Cortex of kidney (tissue), 1 donor: ENCODE measurements around the gene OR2Y1.
"Not testable (repeated sequence)": the region's sequence is repeated elsewhere in the genome, so short reads cannot be mapped to it uniquely, and the experiment has no call there.

ENCODE experiments used
- DNase-seq: peaks from one replicate; lab custom pipeline; 2025; lab: John Stamatoyannopoulos, UW

Gene OR2Y1

DNA sequence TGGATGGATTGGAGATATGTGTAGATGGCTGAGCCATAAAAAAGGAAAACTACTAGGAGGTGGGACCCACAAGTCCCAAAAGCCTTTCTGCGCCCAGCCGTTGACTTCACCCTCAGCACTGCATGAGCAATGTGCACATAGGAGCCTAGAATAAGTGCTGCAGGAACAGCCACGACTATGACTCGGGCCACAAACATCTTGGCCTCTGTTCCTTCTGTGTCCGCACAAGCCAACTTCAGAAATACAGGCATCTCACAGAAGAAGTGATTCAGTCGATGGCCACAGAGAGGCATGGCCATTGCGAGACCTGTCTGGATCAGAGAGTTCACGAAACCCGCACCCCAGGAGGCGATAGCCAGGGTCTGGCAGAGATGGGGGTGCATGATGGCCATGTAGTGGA, 587 bp downstream of the OR2Y1 start:
- DNase-seq: no peak

DNA sequence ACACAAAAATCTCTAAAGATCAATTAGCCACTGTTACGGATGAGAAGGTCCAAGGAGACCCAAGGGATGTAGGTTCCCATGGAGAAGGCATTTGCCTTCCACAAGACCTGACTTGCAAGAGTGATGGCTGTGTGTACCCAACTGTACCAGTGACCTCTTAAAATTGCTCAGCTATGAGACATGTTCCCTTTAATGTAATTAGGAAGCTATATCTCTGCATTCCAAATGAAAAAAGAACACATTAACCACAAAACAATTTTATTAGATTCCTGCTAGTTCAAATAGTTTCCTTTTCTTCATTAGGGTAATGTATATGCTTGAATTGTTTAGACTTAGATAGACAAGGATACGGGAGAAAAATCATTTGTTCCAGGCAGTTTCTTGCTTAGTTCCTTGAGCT, 3.3 kb downstream of the OR2Y1 start:
- DNase-seq: no peak

DNA sequence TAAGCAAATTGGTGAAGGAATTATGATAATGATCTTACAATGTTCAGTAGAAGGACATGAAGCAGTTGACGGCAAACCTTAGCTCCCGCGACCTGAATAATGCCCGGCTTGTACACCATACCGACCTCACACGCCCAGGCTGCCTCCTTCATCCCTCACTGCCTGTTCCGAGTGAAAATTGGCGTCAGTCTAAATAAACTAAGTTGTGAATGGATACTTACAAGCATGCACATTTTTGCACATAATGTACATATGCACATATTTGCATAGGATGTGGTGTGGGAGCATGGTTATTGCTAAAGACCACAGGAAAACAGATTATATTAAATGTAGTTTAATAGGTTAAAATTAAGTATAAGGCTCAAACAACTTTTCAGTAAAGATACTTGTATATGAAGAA, 14.9 kb downstream of the OR2Y1 start:
- DNase-seq: no peak

DNA sequence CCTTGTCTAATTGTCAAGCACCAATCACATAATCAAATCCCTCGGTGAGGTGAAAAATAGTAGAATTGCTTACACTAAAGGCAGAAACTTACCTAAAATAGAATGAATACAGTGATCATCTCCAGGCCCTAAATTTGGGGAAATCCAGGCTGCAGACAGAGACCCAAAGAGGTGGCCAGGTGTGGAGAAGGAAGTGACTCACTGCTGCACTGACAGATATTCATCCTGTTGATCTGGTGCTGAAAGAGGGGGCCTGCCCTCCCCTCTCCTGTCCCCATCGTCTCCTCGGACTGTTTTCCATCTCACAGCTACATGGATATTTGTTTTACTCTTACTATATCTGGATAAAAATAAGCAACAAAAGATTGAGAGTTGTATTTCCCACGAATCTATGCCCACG, 15.9 kb downstream of the OR2Y1 start:
- no peak for DNase-seq

DNA sequence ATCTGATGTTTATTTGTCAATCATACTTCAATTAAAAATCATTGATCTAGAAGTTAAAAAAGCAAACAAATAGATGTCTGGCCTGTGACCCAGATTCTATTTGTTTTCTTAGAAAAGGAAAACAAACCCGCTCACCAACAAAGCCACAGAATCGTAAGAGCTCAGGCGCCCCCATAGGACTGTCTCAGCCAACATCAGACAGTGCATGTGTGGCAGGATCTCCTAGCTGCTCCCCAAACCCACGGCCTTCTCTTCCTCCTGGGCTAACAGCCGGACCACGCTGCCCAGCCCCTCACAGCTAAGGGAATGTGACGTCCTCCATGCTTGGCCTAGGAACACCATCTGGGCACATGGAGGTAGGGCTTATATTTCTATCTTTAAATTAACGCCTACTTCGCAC, 19.4 kb downstream of the OR2Y1 start:
- no peak for DNase-seq

GRCh38 chr5:180719781-180720180, 20.1 kb downstream of the OR2Y1 start:
- DNase-seq: no peak

- DNase-seq: no peak
Observed at GRCh38 chr5:180718810-180719453, 20.9 kb downstream of the OR2Y1 start.

GRCh38 chr5:180717989-180718388, 21.9 kb downstream of the OR2Y1 start:
- DNase-seq: no peak

- DNase-seq: no peak
Observed at GRCh38 chr5:180704362-180704761, 35.5 kb downstream of the OR2Y1 start.

- DNase-seq: no peak
Observed at GRCh38 chr5:180703912-180704311, 35.9 kb downstream of the OR2Y1 start.

DNA sequence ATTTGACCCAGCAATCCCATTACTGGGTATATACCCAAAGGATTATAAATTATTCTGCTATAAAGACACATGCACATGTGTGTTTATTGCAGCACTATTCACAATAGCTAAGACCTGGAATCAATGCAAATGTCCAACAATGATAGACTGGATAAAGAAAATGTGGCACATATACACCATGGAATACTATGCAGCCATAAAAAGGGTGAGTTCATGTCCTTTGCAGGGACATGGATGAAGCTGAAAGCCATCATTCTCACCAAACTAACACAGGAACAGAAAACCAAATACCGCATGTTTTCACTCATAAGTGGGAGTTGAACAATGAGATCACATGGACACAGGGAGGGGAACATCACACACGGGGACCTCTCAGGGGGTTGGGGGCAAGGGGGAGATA, 36.5 kb downstream of the OR2Y1 start:
- not testable (repeated sequence) for DNase-seq

DNA sequence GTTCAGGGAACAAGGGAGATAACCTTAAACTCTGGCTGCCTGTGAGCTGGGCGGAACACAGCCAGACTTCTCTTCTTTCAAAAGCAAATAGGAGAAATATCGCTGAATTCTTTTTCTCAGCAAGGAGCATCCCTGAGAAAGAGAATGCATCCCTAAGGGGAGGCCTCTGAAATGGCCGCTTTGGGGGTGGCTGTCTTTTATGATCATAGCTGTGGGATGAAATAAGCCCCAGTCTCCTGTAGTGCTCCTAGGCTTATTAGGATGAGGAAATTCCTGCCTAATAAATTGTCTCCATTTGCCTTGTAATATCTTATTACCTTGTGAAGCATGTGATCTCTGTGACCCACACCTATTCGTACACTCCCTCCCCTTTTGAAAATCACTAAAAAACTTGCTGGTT, 39.4 kb downstream of the OR2Y1 start:
- not testable (repeated sequence) for DNase-seq

GRCh38 chr5:180699042-180699441, 40.8 kb downstream of the OR2Y1 start:
- no peak for DNase-seq

DNA sequence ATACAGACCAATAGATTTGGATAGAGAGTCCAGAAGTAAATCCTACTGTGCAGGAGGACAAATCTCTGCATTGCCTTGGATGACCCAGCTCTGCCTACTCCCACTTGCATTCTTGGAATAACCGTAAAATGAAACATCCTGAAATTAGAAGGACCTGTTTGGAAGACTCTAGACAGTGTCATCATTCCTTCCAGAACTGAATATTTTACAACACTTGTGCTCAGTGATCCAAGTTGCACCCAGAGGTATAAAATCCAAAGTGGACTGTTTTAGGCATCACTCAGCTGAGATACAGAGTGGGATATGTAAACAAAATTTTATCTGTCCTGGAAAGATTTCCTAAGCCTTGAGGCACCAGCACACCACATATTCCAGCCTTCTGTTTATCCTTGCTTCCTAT, 43.7 kb downstream of the OR2Y1 start:
- no peak for DNase-seq

- DNase-seq: no peak
Observed at GRCh38 chr5:180692429-180692828, 47.4 kb downstream of the OR2Y1 start.

DNA sequence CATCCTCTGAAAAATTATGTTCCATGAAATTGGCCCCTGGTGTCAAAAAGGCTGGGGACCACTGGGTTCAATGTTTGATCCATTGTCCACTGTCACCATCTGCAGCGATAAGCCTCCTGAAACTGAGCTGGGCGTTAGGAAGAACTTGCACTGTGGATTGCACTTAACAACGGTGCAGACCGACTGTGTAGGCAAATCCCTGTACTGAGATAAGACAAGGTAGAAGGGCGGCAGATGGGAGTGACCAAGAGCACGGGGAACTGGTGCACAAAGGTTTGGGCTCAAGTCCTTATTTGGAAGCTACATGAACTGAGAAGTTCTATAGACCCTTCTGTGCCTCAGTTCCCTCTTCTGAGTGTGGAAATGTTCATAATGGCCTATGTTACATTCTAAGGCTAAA, 48.8 kb downstream of the OR2Y1 start:
- no peak for DNase-seq

- no peak for DNase-seq
Observed at GRCh38 chr5:180690562-180690961, 49.3 kb downstream of the OR2Y1 start.

GRCh38 chr5:180689775-180690174, 50.1 kb downstream of the OR2Y1 start:
- DNase-seq: no peak
